RWPE2 (cell line): ENCODE measurements around the gene PTPDC1.
"Not testable (repeated sequence)": the region's sequence is repeated elsewhere in the genome, so short reads cannot be mapped to it uniquely, and the experiment has no call there.

Experiments
- ATAC-seq: fragments of 200-7000 bp; cut with Tn5 transposase; 3 replicates; pipeline ENCODE4 v1.9.1; 2021; ENCODE audit warnings: low read depth
- DNase-seq: peaks from one replicate; pipeline ENCODE4 v3.0.0-alpha.2; 2020; ENCODE audit warnings: low spot score
- H3K27ac ChIP-seq: fragments of 450-650 bp; 2 replicates; pipeline ENCODE4 v1.5.1; 2017; ENCODE audit warnings: mild to moderate bottlenecking; ENCODE audit not compliant: poor library complexity, severe bottlenecking
- H3K27me3 ChIP-seq: fragments of 250-450 bp; sonication (Bioruptor Pico); 2 replicates; pipeline ENCODE4 v1.5.1; 2021; ENCODE audit warnings: mild to moderate bottlenecking, moderate library complexity; ENCODE audit not compliant: insufficient read depth, poor library complexity, severe bottlenecking
- H3K36me3 ChIP-seq: fragments of 250-450 bp; sonication (Bioruptor Pico); 2 replicates; pipeline ENCODE4 v1.5.1; 2020; ENCODE audit warnings: low read depth, mild to moderate bottlenecking, moderate library complexity
- H3K4me1 ChIP-seq: fragments of 250-450 bp; sonication (Bioruptor Pico); 2 replicates; pipeline ENCODE4 v1.5.1; 2021; ENCODE audit warnings: mild to moderate bottlenecking, moderate library complexity; ENCODE audit not compliant: insufficient read depth, poor library complexity, severe bottlenecking
- H3K4me3 ChIP-seq: fragments of 250-450 bp; sonication (Bioruptor Pico); 2 replicates; pipeline ENCODE4 v1.5.1; 2021; ENCODE audit warnings: mild to moderate bottlenecking, moderate library complexity; ENCODE audit not compliant: severe bottlenecking
- H3K9me3 ChIP-seq: fragments of 250-450 bp; sonication (Bioruptor Pico); 2 replicates; pipeline ENCODE4 v1.5.1; 2021; ENCODE audit warnings: mild to moderate bottlenecking, moderate library complexity; ENCODE audit not compliant: severe bottlenecking
- TF ChIP-seq, protein P1 (sequence below): fragments of 450-650 bp; IDR thresholded peaks from one replicate; pipeline ENCODE4 v1.5.1; 2017; ENCODE audit warnings: mild to moderate bottlenecking, moderate library complexity; ENCODE audit not compliant: poor library complexity, severe bottlenecking

The PTPDC1 gene

DNA sequence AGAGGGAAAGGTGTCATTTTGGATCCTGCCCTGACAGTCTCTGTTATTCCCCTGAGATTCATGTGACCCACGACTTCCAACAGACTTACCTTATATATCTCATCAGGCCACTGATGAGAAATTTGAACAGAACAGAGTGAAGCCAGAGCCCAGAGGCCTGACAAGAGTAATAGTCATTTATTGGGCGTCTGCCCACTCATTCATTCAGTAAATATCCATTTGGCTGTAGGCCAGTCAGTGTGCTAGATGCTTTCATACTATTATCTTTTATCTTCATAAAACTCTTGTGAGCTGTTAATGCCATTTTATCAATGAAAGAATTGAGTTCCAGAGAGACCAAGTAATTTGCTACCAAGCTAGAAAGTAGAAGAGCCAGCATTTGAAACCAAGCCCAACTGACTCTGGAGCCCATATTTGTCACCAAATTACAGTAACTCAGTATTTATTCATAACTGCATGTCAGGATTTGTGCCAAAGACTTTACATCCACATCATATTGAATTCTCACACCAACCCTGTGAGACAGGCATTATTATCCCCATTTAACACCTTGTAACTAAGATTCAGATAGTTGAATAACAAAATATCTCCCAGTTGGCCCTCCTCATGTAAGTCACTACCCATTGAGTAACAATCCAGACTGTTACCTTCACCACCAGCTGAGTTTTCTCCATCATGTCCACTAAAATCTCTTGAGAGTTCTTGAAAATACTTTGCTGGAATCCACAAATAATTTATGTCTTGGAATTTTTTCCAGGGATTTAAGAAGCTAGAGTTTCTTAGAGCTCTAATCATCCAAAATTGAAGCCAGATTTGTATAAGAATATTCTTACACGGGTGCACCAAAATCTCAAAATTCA, 2.5 kb downstream of the PTPDC1 start:
- H3K36me3 ChIP-seq, result peaks cover 10% of the 10 kb centered on the region
- H3K9me3 ChIP-seq, result no peaks in the 10 kb centered on the region
- H3K4me3 ChIP-seq, result no peak overlapping the region
- peak overlapping the region; percentile 43 for H3K27ac ChIP-seq
- TF ChIP-seq, protein P1, sequence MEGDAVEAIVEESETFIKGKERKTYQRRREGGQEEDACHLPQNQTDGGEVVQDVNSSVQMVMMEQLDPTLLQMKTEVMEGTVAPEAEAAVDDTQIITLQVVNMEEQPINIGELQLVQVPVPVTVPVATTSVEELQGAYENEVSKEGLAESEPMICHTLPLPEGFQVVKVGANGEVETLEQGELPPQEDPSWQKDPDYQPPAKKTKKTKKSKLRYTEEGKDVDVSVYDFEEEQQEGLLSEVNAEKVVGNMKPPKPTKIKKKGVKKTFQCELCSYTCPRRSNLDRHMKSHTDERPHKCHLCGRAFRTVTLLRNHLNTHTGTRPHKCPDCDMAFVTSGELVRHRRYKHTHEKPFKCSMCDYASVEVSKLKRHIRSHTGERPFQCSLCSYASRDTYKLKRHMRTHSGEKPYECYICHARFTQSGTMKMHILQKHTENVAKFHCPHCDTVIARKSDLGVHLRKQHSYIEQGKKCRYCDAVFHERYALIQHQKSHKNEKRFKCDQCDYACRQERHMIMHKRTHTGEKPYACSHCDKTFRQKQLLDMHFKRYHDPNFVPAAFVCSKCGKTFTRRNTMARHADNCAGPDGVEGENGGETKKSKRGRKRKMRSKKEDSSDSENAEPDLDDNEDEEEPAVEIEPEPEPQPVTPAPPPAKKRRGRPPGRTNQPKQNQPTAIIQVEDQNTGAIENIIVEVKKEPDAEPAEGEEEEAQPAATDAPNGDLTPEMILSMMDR, result no peak
- H3K4me1 ChIP-seq, result peaks cover 23% of the 10 kb centered on the region
- ATAC-seq (peak; percentile 86), DNase-seq (no peak)
- H3K27me3 ChIP-seq, result no peaks in the 10 kb centered on the region

DNA sequence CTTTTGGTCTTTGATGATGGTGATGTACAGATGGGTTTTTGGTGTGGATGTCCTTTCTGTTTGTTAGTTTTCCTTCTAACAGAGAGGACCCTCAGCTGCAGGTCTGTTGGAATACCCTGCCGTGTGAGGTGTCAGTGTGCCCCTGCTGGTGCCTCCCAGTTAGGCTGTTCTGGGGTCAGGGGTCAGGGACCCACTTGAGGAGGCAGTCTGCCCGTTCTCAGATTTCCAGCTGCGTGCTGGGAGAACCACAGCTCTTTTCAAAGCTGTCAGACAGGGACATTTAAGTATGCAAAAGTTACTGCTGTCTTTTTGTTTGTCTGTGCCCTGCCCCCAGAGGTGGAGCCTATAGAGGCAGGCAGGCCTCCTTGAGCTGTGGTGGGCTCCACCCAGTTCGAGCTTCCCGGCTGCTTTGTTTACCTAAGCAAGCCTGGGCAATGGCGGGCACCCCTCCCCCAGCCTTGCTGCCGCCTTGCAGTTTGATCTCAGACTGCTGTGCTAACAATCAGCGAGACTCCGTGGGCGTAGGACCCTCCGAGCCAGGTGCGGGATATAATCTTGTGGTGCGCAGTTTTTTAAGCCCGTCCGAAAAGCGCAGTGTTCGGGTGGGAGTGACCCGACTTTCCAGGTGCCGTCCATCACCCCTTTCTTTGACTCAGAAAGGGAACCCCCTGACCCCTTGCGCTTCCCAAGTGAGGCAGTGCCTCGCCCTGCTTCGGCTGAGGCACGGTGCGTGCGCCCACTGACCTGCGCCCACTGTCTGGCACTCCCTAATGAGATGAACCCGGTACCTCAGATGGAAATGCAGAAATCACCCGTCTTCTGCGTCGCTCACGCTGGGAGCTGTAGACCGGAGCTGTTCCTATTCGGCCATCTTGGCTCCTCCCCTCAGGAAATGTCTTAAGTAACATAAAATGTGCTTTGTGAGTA, 10.2 kb downstream of the PTPDC1 start:
- Histone ChIP-seq H3K27ac (peak overlapping the region; percentile 71), H3K4me1 (peaks cover 43% of the 10 kb centered on the region), H3K36me3 (peaks cover 10% of the 10 kb centered on the region; the same call in 1 of the 2 replicates)
- H3K27me3 ChIP-seq, ATAC-seq, H3K9me3 ChIP-seq, H3K4me3 ChIP-seq, DNase-seq: not testable (repeated sequence)

DNA sequence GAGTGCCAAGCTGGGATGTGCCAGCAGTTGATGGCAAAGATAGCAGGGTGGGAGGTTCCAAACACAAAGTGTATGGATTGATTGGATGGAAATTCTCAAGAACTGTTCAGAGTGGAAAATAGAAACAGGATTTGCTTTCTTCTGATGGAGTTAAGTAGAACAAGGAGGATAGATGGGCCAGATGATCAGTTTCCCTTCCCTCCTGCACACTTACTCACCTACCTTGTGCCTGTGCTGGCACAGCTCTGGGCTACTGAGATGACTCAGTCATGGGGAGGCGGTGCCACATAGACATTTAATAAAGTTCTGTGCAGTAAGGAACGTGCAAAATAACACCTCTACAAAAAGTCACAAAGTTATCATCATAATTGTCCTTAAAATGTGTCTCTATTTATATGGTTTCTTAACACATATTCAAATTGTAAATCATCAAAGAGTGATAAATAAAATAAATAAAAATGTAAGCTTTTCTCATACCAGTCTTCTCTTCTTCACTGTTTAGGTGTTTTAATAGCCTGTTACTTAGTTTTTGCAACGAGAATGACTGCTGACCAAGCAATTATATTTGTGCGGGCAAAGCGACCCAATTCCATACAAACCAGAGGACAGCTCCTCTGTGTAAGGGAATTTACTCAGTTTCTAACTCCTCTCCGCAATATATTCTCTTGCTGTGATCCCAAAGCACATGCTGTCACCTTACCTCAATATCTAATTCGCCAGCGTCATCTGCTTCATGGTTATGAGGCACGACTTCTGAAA, 12.7 kb downstream of the PTPDC1 start:
- ATAC-seq (peak; percentile 87), DNase-seq (peak; percentile 70)
- no peak overlapping the region for H3K4me3 ChIP-seq
- peaks cover 43% of the 10 kb centered on the region for H3K4me1 ChIP-seq
- H3K36me3 ChIP-seq, result peaks cover 10% of the 10 kb centered on the region; the same call in 1 of the 2 replicates
- H3K9me3 ChIP-seq, result no peaks in the 10 kb centered on the region
- peak overlapping the region; percentile 71 for H3K27ac ChIP-seq
- TF ChIP-seq, protein P1, result no peak
- H3K27me3 ChIP-seq, result no peaks in the 10 kb centered on the region

DNA sequence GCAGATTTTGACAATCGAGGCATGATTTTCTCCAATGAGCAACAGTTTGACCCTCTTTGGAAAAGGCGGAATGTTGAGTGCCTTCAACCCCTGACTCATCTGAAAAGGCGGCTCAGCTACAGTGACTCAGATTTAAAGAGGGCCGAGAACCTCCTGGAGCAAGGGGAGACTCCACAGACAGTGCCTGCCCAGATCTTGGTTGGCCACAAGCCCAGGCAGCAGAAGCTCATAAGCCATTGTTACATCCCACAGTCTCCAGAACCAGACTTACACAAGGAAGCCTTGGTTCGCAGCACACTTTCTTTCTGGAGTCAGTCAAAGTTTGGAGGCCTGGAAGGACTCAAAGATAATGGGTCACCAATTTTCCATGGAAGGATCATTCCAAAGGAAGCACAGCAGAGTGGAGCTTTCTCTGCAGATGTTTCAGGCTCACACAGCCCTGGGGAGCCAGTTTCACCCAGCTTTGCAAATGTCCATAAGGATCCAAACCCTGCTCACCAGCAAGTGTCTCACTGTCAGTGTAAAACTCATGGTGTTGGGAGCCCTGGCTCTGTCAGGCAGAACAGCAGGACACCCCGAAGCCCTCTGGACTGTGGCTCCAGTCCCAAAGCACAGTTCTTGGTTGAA, 13.6 kb downstream of the PTPDC1 start:
- peak; percentile 86 for DNase-seq
- peak overlapping the region; percentile 71 for H3K27ac ChIP-seq
- TF ChIP-seq, protein P1, result no peak
- peaks cover 10% of the 10 kb centered on the region; the same call in 1 of the 2 replicates for H3K36me3 ChIP-seq
- H3K27me3 ChIP-seq, result no peaks in the 10 kb centered on the region
- H3K4me3 ChIP-seq, result no peak overlapping the region
- peaks cover 43% of the 10 kb centered on the region for H3K4me1 ChIP-seq
- no peaks in the 10 kb centered on the region for H3K9me3 ChIP-seq
- peak; percentile 96 for ATAC-seq
